Measurements from ENCODE around the gene PDGFRB.

- TF ChIP-seq, protein P1, sequence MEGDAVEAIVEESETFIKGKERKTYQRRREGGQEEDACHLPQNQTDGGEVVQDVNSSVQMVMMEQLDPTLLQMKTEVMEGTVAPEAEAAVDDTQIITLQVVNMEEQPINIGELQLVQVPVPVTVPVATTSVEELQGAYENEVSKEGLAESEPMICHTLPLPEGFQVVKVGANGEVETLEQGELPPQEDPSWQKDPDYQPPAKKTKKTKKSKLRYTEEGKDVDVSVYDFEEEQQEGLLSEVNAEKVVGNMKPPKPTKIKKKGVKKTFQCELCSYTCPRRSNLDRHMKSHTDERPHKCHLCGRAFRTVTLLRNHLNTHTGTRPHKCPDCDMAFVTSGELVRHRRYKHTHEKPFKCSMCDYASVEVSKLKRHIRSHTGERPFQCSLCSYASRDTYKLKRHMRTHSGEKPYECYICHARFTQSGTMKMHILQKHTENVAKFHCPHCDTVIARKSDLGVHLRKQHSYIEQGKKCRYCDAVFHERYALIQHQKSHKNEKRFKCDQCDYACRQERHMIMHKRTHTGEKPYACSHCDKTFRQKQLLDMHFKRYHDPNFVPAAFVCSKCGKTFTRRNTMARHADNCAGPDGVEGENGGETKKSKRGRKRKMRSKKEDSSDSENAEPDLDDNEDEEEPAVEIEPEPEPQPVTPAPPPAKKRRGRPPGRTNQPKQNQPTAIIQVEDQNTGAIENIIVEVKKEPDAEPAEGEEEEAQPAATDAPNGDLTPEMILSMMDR (IDR thresholded peaks at IDR 0.05) = no peak
- TF ChIP-seq POLR2A (IDR thresholded peaks at IDR 0.05) = no peak
Observed at GRCh38 chr5:150113047-150113744, 42.4 kb downstream of the PDGFRB start.
